ENCODE data around the gene TBC1D14. TPM values are rescaled to one million over a fixed set of nuclear protein-coding genes. Genes with fewer than 3 reads are reported as not detected.
A peak's percentile ranks its signal among the peaks of the same experiment; 100 is the strongest.

TBC1D14 gene
- total RNA-seq, 2 experiments from 2014 or later, result 38.4 to 44.1 TPM

DNA sequence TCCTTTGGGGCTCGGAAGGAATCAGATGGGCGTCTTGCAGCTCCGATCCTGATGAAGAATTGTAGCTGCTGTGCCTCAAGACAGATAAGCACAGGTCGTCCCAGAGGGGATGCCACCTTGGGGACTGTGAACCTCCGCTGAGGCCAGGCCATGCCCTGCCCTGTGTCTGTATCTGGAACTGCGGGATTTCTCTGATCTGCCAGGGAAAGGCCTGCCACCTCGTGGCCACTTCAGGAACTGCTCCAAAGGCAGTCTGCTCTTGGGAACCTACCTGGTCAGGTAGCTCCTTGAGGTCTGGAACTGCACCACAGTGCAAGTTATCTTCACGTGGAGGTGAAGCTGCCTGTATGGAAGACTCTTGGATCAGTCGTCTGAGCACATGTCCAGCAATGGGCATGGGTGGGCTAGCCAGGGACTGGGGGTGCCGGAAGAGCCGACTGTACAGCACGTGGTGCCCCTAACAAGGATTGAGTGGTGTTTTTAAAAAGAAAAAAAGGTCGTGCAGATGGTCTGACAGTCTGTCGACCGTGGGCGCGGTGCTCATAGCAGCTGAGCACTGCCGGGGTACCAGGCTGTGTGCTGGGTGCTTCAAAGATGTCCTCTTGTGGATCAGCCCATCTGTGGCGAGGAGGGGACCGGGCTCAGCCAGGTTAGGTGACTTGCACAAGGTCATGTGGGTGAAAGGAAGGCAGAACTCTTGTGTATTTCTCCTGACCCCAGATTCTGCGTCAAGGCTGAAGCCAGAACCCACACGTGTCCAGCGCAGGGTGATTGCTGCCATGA is 161.3 kb downstream of the TBC1D14 start:
- intact Hi-C loops (cut with micrococcal nuclease; ENCODE audit: unreplicated experiment), result loop anchor here (1.0 kb wide), 2 partner anchors 28 to 351 kb away; partner anchors contain the start of gene TADA2B
- peak overlapping the region; percentile 35; the same call in 1 of the 2 replicates for H2AFZ ChIP-seq (ENCODE audit: low read length)
- no peak overlapping the region for H3K4me3 ChIP-seq (ENCODE audit: low read depth, low read length, poor library complexity, severe bottlenecking)
- no TSS peak for BruUV-seq (replicated peaks)
- H3K79me2 ChIP-seq (ENCODE audit: insufficient read depth, low read depth, low read length), result peaks cover 19% of the 10 kb centered on the region
- TF ChIP-seq, protein P1, sequence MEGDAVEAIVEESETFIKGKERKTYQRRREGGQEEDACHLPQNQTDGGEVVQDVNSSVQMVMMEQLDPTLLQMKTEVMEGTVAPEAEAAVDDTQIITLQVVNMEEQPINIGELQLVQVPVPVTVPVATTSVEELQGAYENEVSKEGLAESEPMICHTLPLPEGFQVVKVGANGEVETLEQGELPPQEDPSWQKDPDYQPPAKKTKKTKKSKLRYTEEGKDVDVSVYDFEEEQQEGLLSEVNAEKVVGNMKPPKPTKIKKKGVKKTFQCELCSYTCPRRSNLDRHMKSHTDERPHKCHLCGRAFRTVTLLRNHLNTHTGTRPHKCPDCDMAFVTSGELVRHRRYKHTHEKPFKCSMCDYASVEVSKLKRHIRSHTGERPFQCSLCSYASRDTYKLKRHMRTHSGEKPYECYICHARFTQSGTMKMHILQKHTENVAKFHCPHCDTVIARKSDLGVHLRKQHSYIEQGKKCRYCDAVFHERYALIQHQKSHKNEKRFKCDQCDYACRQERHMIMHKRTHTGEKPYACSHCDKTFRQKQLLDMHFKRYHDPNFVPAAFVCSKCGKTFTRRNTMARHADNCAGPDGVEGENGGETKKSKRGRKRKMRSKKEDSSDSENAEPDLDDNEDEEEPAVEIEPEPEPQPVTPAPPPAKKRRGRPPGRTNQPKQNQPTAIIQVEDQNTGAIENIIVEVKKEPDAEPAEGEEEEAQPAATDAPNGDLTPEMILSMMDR (conservative IDR thresholded peaks at IDR 0.05; ENCODE audit: low read length), result peak; percentile 94
- no peak for TF ChIP-seq EZH2phosphoT487 (IDR thresholded peaks at IDR 0.05; ENCODE audit: borderline replicate concordance, low read depth, low read length)
- H4K20me1 ChIP-seq (ENCODE audit: insufficient read depth, low read length), result peaks cover 12% of the 10 kb centered on the region; the same call in 1 of the 2 replicates
- H3K36me3 ChIP-seq (ENCODE audit: insufficient read depth, low read length), result peaks cover 4% of the 10 kb centered on the region; the same call in 1 of the 2 replicates
- CTCF ChIA-PET (ENCODE audit: unreplicated experiment), result interaction anchor here (0.5 to 1.5 kb wide), 5 partner anchors 27 to 353 kb away, joined by 3 to 5 read pairs (median 3); no protein-coding TSS in a partner anchor
- no peaks in the 10 kb centered on the region for H3K9me3 ChIP-seq (ENCODE audit: low read length)
- no peaks in the 10 kb centered on the region for H3K9me2 ChIP-seq (ENCODE audit: insufficient read depth, low read length)
- DNase-seq (ENCODE audit: low spot score), result peak; percentile 84
- H3K4me1 ChIP-seq (ENCODE audit: insufficient read depth, low read length, poor library complexity, severe bottlenecking), result peaks cover 21% of the 10 kb centered on the region
- H3K27ac ChIP-seq (ENCODE audit: low read depth, low read length, poor library complexity, severe bottlenecking), result no peak overlapping the region
- POLR2A ChIA-PET, result interaction anchor here (0.6 to 1.2 kb wide), 4 partner anchors 32 to 162 kb away, joined by 3 to 8 read pairs (median 3); partner anchors contain the start of gene TBC1D14
- peak overlapping the region; percentile 23 for H3K4me2 ChIP-seq (ENCODE audit: low read length)

DNA sequence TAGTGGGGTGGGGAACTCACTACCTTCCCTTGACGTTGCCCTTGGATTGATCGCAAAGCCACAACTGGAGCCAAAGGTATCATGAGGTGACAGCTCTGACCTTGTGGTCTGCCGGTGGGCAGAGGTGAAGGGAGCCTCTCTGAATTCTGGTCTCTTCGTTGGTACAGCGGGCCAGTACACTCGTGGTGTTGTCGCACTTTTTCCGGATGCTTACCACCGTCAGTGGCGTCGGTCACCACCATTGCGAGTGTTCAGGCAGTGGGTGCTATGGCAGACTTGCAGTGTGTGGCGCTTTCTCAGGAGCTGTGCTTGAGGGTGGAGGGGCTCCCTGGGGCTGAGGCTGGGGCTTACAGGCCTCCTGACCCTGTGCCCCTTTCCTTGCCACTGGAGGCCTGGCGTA is 163.4 kb downstream of the TBC1D14 start:
- POLR2A ChIA-PET, result no interaction called here
- Histone ChIP-seq H4K20me1 (ENCODE audit: insufficient read depth, low read length) (no peaks in the 10 kb centered on the region), H3K79me2 (ENCODE audit: insufficient read depth, low read depth, low read length) (no peaks in the 10 kb centered on the region), H3K4me1 (ENCODE audit: insufficient read depth, low read length, poor library complexity, severe bottlenecking) (peaks cover 11% of the 10 kb centered on the region), H3K4me2 (ENCODE audit: low read length) (no peak overlapping the region), H2AFZ (ENCODE audit: low read length) (no peak overlapping the region), H3K9me2 (ENCODE audit: insufficient read depth, low read length) (no peaks in the 10 kb centered on the region), H3K36me3 (ENCODE audit: insufficient read depth, low read length) (no peaks in the 10 kb centered on the region), H3K4me3 (ENCODE audit: low read depth, low read length, poor library complexity, severe bottlenecking) (no peak overlapping the region), H3K27ac (ENCODE audit: low read depth, low read length, poor library complexity, severe bottlenecking) (no peak overlapping the region), H3K9me3 (ENCODE audit: low read length) (no peaks in the 10 kb centered on the region)
- TF ChIP-seq, protein P1 (conservative IDR thresholded peaks at IDR 0.05; ENCODE audit: low read length), result no peak
- TF ChIP-seq EZH2phosphoT487 (IDR thresholded peaks at IDR 0.05; ENCODE audit: borderline replicate concordance, low read depth, low read length), result no peak
- intact Hi-C loops (cut with micrococcal nuclease; ENCODE audit: unreplicated experiment), result no loop called here
- CTCF ChIA-PET (ENCODE audit: unreplicated experiment), result no interaction called here
- DNase-seq (ENCODE audit: low spot score), result no peak
- no TSS peak for BruUV-seq (replicated peaks)
